ENCODE data around the gene TMEM121. TPM values are rescaled to one million over a fixed set of nuclear protein-coding genes. Genes with fewer than 3 reads are reported as not detected.

TMEM121 gene
- total and polyA plus RNA-seq, 2 of the 8 experiments (the other 6 are each of a cell fraction or from before 2014, with no cell fraction given): 1.9 TPM; not detected in 1

GRCh38 chr14:105503296-105503640 is 23.1 kb upstream of the TMEM121 start:
- H2BK12ac ChIP-seq (ENCODE audit: low read depth, low read length): no peak overlapping the region
- ChIA-PET POLR2A (ENCODE audit: partially characterized antibody) (interaction anchor here (0.9 kb wide), 1 partner anchor 11 kb away, joined by 3 read pairs; no protein-coding TSS in a partner anchor), CTCF (ENCODE audit: partially characterized antibody) (no interaction called here)
- H2AK5ac ChIP-seq (ENCODE audit: low read depth, low read length): no peak overlapping the region
- H3K4ac ChIP-seq (replicated peaks; ENCODE audit: insufficient read length, low read depth, low read length): no peak overlapping the region
- no peak overlapping the region for H3K4me2 ChIP-seq (ENCODE audit: insufficient read depth in 1 of 2, low read depth in 2 of 2, low read length in 2 of 2)
- H3K27me3 ChIP-seq (replicated peaks in 1 of 4; ENCODE audit: control insufficient read depth in 3 of 4, extremely low read depth in 1 of 4, insufficient read depth in 3 of 4, low read length in 3 of 4): no peaks in the 10 kb centered on the region; a peak in 1 of 7 replicates
- no peaks in the 10 kb centered on the region for H3K23me2 ChIP-seq (ENCODE audit: low read depth, low read length)
- no peaks in the 10 kb centered on the region for H4K20me1 ChIP-seq (replicated peaks in 1 of 2; ENCODE audit: control insufficient read depth in 1 of 2, insufficient read depth in 2 of 2, low read length in 2 of 2)
- no peak overlapping the region for H4K5ac ChIP-seq (ENCODE audit: insufficient read length, low read depth, low read length)
- WGBS, 2 experiments (ENCODE audit: extremely low coverage in 1 of 2, insufficient coverage in 1 of 2, insufficient read length in 1 of 2, insufficient replicate concordance in 2 of 2, low coverage in 1 of 2, low lambda C conversion rate in 2 of 2, missing lambda C conversion rate in 1 of 2): 86% methylated on average over 4 of the region's 7 CpGs; no CpG with 5 or more reads in 1 of the 2 experiments
- H3K79me1 ChIP-seq (ENCODE audit: low read depth, low read length): no peaks in the 10 kb centered on the region
- no peak overlapping the region for H2BK120ac ChIP-seq (replicated peaks; ENCODE audit: low read depth, low read length)
- H4K8ac ChIP-seq (ENCODE audit: extremely low read depth, insufficient read depth, low read length): no peak overlapping the region
- no peaks in the 10 kb centered on the region; a peak in 1 of 4 replicates for H3K9me3 ChIP-seq (ENCODE audit: insufficient read depth in 2 of 2, low read depth in 1 of 2, low read length in 1 of 2)
- no peak for TF ChIP-seq MAFK (IDR thresholded peaks at IDR 0.05; ENCODE audit: low read depth, low read length)
- TF ChIP-seq GTF2F1 (IDR thresholded peaks at IDR 0.05; ENCODE audit: borderline replicate concordance, low read depth, low read length): no peak
- no peak for TF ChIP-seq JUND (IDR thresholded peaks at IDR 0.05; ENCODE audit: low read length)
- no peak for TF ChIP-seq TBP (IDR thresholded peaks at IDR 0.05; ENCODE audit: low read depth, low read length)
- TF ChIP-seq CBX5 (IDR thresholded peaks at IDR 0.05; ENCODE audit: low read depth, low read length): no peak
- TF ChIP-seq SP1 (IDR thresholded peaks at IDR 0.05; ENCODE audit: low read depth, low read length): no peak
- no peak for TF ChIP-seq EP300 (IDR thresholded peaks at IDR 0.05; ENCODE audit: borderline replicate concordance in 1 of 2, low read depth in 2 of 2, low read length in 2 of 2)
- TF ChIP-seq, protein P1, sequence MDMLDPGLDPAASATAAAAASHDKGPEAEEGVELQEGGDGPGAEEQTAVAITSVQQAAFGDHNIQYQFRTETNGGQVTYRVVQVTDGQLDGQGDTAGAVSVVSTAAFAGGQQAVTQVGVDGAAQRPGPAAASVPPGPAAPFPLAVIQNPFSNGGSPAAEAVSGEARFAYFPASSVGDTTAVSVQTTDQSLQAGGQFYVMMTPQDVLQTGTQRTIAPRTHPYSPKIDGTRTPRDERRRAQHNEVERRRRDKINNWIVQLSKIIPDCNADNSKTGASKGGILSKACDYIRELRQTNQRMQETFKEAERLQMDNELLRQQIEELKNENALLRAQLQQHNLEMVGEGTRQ (IDR thresholded peaks at IDR 0.05; ENCODE audit: low read length): no peak
- TF ChIP-seq, protein P2, sequence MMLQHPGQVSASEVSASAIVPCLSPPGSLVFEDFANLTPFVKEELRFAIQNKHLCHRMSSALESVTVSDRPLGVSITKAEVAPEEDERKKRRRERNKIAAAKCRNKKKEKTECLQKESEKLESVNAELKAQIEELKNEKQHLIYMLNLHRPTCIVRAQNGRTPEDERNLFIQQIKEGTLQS (IDR thresholded peaks at IDR 0.05; ENCODE audit: insufficient read depth, low read depth, low read length): no peak
- H3K23ac ChIP-seq (ENCODE audit: insufficient read length): no peak overlapping the region
- H2BK20ac ChIP-seq (ENCODE audit: low read length): no peak overlapping the region
- no peak overlapping the region for H3K27ac ChIP-seq (ENCODE audit: low read depth, low read length)
- no peak for DNase-seq (ENCODE audit: low read depth in 1 of 2, low spot score in 2 of 2)
- no peak overlapping the region for H4K91ac ChIP-seq (replicated peaks; ENCODE audit: insufficient read length, low read length)
- no peak overlapping the region for H3K56ac ChIP-seq (replicated peaks; ENCODE audit: insufficient read length, low read depth, low read length)
- no peak overlapping the region for H2AFZ ChIP-seq (ENCODE audit: low read length)
- no peak overlapping the region for H3K14ac ChIP-seq (ENCODE audit: insufficient read length)
- H3K9ac ChIP-seq (replicated peaks in 1 of 4; ENCODE audit: extremely low read depth in 1 of 4, low read depth in 3 of 4, low read length in 3 of 4): no peak overlapping the region
- no peak overlapping the region for H2BK15ac ChIP-seq (ENCODE audit: low read length)
- H3K4me1 ChIP-seq (replicated peaks in 1 of 4; ENCODE audit: control insufficient read depth in 3 of 4, insufficient read depth in 4 of 4, low read length in 3 of 4): peaks cover 0 to 3% (median 0%) of the 10 kb centered on the region in 4 experiments; a peak in 2 of 7 replicates
- no peak for FAIRE-seq
- H3K36me3 ChIP-seq (ENCODE audit: control insufficient read depth in 2 of 4, insufficient read depth in 4 of 4, low read length in 3 of 4): no peaks in the 10 kb centered on the region
- H3K4me3 ChIP-seq (ENCODE audit: extremely low read depth in 1 of 4, insufficient read depth in 2 of 4, low read depth in 3 of 4, low read length in 4 of 4): no peak overlapping the region
- no peak overlapping the region for H2BK5ac ChIP-seq (ENCODE audit: low read depth, low read length)
- no peaks in the 10 kb centered on the region for H3K79me2 ChIP-seq (ENCODE audit: control insufficient read depth in 1 of 2, insufficient read depth in 2 of 2, low read length in 2 of 2)
- no peak overlapping the region for H3K18ac ChIP-seq (ENCODE audit: extremely low read depth, low read length)

Measured in H1 (cell line).